Measurements from ENCODE around the gene MTUS2.

MTUS2 gene

DNA sequence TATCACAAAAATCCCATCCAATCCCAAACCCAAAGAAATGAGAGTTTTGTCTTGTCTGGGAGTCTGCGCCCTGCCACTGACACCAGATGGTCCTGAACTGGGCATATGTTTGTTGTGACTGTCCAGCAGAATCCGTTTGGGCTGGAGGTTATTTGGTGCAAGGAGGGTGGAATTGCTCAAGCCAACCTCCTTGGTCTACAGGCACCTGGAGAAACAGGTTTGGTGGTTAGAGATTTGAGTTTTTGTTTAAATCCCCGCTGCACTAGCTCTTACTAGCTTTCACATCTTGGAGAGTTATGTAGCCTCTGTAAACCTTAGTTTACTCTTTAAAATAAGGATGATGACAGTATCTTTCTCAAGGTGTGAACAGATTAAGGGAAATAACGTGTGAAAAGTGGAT lies 673.7 kb downstream of the MTUS2 start:
- DNase-seq (ENCODE audit: low spot score), result no peak
- TF ChIP-seq, protein P1, sequence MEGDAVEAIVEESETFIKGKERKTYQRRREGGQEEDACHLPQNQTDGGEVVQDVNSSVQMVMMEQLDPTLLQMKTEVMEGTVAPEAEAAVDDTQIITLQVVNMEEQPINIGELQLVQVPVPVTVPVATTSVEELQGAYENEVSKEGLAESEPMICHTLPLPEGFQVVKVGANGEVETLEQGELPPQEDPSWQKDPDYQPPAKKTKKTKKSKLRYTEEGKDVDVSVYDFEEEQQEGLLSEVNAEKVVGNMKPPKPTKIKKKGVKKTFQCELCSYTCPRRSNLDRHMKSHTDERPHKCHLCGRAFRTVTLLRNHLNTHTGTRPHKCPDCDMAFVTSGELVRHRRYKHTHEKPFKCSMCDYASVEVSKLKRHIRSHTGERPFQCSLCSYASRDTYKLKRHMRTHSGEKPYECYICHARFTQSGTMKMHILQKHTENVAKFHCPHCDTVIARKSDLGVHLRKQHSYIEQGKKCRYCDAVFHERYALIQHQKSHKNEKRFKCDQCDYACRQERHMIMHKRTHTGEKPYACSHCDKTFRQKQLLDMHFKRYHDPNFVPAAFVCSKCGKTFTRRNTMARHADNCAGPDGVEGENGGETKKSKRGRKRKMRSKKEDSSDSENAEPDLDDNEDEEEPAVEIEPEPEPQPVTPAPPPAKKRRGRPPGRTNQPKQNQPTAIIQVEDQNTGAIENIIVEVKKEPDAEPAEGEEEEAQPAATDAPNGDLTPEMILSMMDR (IDR thresholded peaks at IDR 0.05; ENCODE audit: extremely low read depth, missing control alignments), result no peak

DNA sequence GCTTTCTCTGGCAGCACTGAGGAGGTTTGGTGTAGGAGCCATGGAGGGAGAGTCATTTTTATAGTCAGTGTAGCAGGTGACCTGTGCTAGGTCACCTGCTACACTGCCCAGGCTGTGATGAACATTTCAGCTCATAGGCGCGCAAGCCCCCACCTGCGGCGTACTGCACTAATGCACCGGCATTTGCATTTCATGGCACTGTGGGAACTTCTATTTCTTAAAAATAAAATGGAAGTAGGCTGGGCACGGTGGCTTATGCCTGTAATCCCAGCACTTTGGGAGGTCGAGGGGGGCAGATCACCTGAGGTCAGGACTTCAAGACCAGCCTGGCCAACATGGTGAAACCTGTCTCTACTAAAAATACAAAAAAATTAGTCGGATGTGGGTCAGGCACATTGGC lies 674.4 kb downstream of the MTUS2 start:
- TF ChIP-seq, protein P1 (IDR thresholded peaks at IDR 0.05; ENCODE audit: extremely low read depth, missing control alignments), result no peak
- DNase-seq (ENCODE audit: low spot score), result no peak

DNA sequence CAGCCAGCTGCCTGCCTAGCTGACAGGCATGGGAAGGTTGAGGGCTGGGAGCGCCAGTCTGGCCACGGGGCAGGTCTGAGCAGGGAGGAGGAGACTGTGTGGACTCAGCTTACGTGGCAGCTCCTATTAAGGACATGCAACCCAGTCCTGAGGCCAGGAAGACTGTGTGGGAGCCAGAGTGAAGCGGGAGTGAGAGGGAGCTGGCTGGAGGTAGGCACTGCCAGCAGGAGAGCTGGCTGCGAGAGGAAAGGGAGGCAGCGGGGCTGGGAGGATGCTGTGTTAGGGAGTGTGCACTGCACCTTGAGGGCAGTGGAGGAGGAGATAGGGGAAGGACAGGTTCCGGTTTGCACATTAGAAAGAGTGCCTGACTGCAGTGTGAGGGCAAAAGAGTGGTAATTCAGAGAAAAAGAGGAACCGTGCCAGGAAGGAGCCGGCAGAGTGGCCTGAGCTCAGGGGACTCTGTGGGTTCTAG lies 676.1 kb downstream of the MTUS2 start:
- peak; percentile 39 for DNase-seq (ENCODE audit: low spot score)
- TF ChIP-seq, protein P1 (IDR thresholded peaks at IDR 0.05; ENCODE audit: extremely low read depth, missing control alignments), result no peak

DNA sequence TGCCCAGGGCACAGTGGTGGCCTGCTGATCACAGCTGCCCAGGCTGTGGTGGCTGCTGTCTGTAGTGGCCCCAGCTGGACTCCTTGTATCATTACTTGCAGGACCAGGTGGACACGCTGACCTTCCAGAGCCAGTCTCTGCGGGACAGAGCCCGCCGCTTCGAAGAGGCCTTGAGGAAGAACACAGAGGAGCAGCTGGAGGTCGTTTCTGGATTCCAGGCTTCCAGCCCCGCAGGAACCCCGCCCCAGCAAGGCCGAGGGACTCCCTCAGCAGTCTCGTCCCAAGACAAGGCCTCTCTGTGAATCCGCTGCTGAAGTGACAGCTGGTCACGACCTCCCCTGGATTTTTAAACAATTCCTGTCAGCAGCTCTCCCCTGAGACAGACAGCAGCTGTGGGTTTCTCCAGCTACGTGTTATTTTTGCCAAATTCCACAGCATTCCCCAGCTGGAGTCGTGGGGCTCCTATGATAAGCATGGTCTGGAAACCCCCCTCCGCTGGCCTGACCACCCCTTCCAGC lies 677.1 kb downstream of the MTUS2 start:
- TF ChIP-seq, protein P1 (IDR thresholded peaks at IDR 0.05; ENCODE audit: extremely low read depth, missing control alignments), result no peak
- no peak for DNase-seq (ENCODE audit: low spot score)

DNA sequence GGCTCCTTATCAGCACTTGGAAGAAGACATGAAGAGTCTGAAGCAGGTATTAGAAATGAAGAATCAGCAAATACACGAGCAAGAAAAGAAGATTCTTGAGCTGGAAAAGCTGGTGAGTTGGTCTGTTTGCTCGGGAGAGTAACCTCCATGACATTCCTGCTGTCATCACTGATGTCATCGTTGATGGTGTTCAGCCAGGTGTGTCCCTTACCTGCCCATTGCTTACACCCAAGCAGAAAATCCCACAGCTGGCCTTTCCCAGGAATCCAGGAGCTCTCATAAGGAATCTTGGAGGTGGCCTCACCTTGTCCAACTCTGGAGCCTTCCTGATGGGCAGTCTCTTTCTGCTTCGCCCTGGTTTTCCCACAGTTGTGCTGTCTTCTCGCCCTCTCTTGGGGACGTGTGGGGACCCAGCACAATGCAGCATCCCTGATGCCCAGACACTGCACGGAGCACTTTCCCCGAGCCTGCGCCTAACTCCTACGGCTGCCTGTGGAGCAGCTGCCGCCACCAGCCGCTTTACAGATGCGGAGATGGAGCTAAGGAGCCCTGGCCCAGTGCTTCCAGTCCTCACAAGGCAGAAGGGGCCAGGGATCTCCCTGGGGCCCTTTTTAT lies 678.4 kb downstream of the MTUS2 start:
- no peak for DNase-seq (ENCODE audit: low spot score)
- TF ChIP-seq, protein P1 (IDR thresholded peaks at IDR 0.05; ENCODE audit: extremely low read depth, missing control alignments), result no peak

DNA sequence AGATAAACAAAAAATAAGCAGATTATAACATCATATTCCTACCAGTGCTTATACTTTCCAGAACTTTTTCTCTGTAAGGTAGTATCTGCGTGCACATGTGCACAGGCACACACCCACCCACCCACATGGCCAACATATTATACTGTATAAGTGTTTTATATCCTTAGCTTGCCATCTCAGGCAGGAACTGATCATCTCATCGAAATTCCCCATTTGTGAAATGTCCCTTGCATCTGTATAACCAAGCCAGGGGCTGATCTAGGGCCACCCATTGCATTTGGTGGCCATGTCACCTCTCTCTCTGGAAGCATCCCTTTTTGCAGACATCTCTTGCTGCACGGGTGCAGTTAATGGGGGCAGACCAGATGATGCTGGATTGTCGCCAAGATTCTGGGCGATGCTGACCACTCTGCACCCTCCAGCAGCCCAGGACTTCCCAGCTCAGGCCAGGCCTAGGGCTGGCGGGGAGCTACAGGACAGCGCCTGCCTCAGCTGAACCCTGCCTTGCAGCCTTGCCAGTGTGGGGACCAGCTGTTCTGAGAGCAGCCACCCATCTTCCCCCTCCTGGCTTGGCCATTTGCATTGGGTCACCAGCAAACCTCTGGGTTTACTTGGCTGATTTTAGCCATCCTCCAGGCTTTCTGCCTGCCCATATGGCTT lies 679.5 kb downstream of the MTUS2 start:
- no peak for DNase-seq (ENCODE audit: low spot score)
- TF ChIP-seq, protein P1 (IDR thresholded peaks at IDR 0.05; ENCODE audit: extremely low read depth, missing control alignments), result no peak

DNA sequence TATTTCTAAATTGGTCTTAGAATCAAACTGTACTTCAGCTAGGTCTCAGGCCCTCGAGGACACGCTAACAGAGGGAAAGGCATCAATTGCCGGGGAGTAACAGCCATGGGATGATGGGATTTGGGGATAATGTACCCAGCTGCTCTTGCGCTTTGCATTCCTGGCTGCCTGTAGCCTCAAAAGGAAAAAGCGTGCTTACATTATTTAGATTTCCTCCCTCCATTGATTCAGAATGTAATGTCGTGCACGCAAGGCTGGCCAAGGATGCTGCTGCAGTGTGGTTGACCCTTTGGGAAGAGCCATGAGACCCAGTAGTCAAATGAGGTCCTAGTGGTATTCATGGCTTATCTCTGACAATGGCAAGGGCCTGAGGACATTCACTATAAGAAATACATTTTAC lies 680.2 kb downstream of the MTUS2 start:
- no peak for DNase-seq (ENCODE audit: low spot score)
- TF ChIP-seq, protein P1 (IDR thresholded peaks at IDR 0.05; ENCODE audit: extremely low read depth, missing control alignments), result no peak
